NCI-H69 (cell line): ENCODE data around the gene ACAA2.
"Not testable (repeated sequence)": the region's sequence is repeated elsewhere in the genome, so short reads cannot be mapped to it uniquely, and the experiment has no call there.

ENCODE experiments used
- DNase-seq: peaks from one replicate; lab custom pipeline; 2025; lab: John Stamatoyannopoulos, UW

Gene ACAA2

DNA sequence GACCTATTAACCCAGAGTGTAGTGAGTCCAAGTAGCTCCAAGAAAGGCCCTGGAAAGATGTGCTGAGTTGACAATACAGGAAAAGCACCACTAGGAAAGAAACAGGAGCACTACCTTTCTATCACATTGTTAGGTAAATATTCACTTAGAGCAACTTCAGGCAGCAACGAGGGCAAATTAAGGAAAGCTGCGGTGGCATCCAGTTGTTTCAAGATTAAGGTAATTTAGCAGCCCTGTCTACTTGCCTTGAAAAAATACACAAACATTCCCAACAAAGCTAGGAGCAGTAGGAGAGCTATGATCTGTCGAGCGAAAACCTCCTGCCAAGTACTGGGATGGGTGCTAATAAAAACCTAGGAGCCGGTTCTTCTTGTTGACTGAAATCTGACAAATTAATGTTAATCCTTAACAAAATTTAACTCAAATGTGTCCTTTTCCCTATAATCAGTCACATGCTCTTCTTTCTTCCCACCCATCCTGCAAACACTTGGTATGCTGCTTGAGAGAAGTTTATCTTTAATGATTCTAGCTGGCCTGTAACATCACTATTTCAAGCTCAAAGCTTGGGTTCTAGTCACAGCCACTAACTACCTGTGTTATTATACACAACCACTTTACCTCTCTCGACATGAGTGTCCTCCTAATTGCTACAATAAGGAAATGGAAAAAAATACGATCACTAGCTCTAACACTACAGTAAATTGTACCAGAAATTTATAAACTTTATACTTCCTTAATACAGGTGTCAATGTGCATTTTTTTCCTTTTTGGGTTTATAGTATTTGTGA, 2.0 kb downstream of the ACAA2 start:
- DNase-seq = peak; percentile 46

DNA sequence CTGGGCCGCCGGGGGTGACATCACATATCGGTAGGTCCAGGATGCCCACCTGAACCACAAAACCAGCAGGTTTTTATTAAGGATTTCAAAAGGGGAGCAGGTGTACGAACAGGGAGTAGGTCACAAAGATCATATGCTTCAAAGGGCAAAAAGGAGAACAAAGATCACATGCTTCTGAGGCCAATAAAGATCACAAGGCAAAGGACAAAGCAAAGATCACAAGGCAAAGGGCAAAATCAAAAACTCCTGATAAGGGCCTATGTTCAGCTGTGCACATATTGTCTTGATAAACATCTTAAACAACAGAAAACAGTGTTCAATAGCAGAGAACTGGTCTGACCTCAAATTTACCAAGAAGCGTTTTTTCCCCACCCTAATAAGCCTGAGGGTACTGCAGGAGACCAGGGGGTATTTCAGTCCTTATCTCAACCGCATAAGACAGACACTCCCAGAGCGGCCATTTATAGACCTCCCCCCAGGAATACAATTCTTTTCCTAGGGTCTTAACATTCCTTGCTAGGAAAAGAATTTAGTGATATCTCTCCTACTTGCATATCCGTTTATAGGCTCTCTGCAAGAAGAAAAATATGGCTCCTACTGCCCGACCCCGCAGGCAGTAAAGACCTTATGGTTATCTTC, 4.7 kb downstream of the ACAA2 start:
- not testable (repeated sequence) for DNase-seq

DNA sequence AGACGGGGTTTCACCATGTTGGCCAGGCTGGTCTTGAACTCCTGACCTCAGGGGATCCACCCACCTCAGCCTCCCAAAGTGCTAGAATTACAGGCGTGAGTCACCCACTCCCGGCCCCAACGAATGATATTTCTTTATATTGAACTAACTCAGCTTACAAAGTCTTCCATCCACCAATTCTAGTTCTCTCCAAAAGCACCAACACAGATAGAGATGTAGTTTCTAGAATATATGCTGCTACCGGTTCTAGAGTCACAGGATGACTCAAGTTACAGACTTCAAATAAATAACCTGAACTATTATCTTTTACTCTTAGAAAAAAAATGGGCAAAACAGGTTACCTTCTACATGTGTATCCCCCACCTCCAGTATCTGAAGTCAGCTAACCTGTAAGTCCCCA, 9.2 kb downstream of the ACAA2 start:
- no peak for DNase-seq

DNA sequence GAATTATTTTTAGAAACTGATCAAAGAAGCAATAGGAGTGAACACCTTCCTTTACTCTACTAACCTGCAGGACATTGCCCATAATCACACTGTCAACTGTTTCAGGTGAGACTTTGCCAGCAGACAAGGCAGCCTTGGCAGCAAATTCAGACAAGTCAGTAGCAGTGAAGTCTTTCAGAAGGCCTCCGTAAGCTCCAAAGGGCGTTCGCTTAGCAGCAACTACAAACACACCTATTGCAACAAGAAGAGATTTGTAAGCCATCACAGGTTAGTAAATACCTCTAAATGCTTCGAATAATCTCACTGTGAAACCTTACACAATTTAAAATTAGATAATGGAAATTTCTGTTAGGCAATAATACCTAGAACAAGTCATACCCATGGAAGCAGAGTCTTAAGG, 10.7 kb downstream of the ACAA2 start:
- no peak for DNase-seq

DNA sequence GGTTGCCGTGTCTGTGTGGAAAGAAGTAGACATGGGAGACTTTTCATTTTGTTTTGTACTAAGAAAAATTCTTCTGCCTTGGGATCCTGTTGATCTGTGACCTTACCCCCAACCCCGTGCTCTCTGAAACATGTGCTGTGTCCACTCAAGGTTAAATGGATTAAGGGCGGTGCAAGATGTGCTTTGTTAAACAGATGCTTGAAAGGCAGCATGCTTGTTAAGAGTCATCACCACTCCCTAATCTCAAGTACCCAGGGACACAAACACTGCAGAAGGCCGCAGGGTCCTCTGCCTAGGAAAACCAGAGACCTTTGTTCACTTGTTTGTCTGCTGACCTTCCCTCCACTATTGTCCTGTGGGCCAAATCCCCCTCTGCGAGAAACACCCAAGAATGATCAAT, 12.8 kb downstream of the ACAA2 start:
- not testable (repeated sequence) for DNase-seq

DNA sequence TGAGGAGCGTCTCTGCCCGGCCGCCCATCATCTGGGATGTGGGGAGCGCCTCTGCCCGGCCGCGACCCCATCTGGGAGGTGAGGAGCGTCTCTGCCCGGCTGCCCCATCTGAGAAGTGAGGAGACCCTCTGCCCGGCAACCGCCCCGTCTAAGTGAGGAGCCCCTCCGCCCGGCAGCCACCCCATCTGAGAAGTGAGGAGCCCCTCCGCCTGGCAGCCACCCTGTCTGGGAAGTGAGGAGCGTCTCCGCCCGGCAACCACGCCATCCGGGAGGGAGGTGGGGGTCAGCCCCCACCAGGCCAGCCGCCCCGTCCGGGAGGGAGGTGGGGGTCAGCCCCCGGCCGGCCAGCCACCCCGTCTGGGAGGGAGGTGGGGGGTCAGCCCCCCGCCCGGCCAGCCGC, 13.5 kb downstream of the ACAA2 start:
- not testable (repeated sequence) for DNase-seq

DNA sequence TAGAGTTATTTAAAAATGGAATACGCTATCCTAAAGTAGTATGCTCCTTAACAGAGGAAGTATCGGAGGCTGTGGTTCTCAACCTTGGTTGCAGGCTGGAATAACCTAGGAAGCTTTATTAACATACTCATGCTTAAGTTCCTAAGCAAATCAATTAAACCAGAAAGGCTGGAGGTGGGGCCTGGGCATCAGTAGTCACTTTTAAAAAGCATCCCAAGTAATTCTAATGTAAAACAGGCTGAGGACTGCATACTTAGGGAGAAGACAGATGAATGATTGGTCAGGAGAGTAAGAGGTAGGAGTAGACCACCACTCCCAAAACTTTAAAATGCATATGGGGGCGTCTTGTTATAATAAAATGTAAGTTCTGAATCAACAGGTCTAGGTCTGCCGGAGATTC, 15.3 kb downstream of the ACAA2 start:
- no peak for DNase-seq

DNA sequence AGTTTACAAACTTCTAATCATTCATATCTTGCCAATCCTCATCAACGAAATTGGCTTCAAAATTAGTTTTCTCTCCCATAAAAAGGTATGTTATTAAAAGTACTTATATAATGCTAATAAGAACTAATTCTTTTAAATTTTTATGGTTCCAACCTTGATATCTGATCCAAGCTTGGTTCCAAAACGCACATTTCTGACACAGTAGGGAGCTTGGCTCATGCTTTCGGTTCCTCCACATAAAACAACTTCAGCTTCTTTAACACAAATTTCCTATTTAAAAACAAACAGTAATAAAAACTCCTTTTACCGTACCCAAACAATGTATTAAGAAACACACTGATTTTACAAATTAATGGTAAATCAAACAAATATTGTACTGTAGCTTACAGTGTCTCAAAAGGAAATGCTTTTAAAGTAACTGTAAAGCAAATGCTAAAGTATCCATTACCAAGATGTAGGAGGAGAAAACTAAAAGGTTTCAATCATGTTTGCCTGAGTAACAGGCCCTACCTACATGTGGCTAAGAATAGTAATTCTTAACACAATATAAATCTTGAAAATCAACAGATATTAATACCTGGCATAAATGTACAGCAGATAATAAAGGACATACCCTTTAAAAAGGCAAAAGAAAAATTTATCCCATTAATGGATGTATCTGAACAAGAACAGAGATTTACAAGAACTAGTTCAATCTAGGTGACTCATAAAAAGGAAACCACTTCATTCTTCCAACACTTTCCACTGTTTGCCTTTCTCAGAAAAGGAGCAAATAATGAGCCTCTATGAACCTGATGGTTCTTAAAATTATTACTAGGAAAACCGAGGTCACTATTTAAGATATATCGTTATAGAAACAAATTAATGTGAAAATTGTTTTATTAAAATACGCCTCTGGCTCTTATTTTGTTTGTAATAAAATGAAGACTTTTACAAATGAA, 17.5 kb downstream of the ACAA2 start:
- no peak for DNase-seq

DNA sequence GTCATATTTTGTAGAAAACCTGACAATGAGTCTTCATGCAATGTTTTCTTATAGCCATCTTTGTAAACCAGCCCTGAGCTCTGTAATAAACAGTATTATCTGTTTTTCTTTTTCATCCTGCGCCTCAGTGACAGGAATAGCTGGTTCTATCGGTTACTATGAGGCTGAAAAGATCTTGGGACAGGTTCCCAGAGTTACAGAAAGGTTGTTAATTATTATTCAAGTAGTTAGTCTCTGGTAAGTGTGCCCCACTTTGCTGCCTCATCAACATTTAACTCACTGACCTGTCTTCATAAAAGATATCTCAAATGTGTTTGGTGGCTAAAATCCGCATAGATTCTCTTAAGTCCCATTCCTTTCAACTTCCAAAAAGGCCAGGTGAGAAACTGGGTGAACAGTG, 18.6 kb downstream of the ACAA2 start:
- DNase-seq = no peak

DNA sequence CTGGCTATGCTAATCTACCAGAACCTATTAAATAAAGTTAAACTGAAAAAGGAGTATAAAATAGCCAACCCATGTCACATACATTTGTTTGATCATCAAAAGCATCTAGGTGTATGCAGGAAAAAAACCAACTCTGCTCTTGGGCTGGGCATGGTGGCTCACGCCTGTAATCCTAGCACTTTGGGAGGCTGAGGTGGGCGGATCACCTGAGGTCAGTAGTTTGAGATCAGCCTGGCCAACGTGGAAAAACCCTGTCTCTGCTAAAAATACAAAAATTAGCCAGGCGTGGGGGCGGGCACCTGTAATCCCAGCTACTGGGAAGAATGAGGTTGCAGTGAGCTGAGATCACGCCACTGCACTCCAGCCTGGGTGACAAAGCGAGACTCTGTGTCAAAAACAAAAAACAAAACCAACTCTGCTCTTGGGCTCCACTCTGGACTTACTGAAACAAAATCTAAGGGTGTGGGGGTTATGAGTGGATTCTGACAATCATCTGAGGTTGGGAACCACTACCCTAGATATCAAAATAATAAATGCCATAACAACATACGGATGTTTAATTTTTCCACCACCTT, 23.7 kb downstream of the ACAA2 start:
- DNase-seq = not testable (repeated sequence)

DNA sequence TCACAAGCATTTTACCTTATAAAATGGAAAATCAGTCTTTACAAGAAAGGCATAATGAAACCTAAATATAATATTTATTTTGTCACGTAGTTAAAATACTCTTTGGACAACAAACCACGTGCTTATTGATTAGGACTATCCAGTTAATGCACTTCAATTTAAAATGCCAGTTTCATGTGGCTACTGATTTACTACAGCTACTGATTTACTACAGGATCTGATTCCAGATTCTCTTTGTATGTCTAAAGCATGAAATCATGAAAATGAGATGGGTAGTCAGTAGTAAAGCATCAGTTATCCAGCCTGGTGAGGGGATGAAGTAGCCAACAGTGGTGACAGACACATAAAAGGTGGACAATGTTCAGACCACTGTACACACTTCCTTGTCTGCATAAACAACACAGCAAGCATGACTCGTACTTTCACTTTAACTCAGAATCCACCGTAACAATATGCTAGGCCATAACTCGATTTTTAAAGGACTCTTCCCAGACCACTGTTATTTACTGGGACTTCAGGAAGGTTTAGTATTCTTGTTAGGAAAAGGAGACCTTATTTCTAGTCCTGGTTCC, 24.9 kb downstream of the ACAA2 start:
- DNase-seq = no peak

DNA sequence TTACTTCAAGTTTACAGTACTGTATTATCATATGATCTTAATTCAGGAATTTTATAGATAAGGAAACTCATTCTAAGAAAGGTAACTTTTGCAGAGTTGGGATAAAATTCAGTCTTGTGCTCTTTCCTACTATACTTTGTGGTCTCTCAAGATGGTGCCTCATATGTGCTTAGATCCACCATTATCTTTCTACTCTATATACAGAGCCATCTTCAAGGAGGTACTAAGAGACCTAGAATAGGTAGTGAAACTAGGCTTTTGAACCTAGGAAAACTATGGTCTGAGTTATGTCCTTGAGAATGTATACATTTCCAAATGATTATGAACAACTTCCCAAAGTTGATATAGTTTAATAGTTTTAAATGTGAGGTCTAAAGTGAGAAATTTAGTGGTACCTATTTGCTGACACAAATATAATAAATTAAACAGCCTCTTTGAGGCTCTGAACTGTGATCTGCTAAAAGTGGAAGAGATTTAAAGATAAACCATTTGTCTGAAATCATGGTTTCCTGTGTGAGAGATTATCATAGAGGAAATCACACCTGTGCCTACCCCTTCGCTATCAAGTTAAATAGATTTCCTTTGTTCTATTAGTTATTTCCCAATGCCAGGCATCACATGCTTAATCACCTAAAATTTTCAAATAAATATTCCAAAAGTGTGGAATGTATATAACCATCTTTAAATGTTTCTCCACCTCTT, 27.2 kb downstream of the ACAA2 start:
- no peak for DNase-seq

DNA sequence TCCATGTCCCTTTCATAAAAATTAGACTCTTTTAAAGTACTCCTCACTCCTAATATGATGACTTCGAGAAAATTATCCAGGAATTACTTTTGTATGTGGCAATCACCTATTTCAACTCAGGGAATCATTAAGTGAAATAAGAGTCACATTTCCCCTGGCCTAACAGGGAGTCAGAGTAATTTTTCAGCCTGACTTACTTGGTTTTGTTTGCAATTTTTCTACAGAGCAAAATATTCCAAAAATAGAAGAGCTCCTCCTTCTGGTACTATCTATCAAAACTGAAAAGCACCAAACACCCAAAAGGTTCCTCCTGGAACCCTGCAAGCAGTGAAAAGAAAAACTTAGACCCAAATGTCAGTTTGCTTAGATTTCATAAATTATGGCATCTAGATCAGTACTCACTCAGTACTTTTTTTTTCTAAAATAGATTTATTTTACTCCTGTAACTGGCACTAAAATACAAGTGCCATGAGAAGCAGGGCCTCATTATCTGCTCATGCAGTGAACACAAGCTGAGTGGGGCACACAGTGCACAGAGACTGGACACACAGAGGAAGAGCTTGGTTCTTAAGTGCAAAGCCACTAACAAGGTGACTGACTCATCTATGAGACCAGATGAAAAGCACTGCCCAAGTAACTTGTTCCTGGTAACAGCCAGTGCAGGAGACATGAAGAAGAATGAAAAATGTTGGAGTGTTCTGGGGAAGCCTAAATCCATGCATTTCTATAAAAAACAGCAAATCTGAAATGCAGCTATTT, 28.7 kb downstream of the ACAA2 start:
- DNase-seq = no peak

DNA sequence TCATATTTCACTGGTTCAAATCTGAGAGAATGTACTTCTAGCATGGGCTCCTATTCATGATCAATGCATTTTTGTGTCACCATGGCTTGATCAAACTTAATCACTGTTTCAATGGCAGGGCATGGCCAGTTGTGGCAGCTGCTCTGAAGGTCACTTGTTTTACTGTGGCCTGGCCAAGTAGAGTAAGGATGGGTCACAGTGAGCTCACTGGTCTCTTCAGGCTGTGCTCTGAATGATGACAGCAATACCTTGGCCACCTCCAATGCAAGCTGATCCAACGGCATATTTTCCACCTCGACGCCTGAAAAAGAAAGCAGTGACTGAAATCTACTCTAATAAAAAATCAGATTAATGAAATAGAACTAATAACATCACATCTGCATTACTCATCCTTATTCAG, 29.7 kb downstream of the ACAA2 start:
- DNase-seq = not testable (repeated sequence)

DNA sequence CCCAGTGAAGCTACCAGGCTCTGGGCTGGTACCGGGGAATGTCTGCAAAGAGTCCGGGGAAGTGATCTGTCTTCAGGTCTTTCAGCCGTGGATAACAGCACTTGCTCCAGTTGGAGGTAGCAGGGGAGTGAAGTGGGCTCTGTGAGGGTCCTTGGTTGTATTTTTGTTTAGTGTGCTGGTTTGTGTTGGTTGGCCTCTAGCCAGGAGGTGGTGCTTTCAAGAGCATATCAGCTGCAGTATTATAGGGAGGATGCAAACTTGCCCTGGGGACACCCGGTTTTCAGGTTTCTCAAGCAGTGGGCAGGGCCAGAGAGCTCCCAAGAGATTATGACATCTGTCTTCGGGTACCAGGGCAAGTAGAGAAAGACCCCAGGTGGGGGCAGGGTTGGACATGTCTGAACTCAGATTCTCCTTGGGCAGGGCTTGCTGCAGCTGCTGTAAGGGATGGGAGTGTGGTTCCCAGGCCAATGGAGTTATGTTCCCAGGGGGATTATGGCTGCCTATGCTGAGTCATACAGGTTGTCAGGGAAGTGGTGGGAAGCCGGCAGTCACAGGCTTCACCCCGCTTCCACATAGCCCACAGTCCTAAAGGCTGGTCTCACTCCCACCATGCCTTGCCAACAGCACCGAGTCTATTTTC, 34.4 kb downstream of the ACAA2 start:
- peak; percentile 26 for DNase-seq

DNA sequence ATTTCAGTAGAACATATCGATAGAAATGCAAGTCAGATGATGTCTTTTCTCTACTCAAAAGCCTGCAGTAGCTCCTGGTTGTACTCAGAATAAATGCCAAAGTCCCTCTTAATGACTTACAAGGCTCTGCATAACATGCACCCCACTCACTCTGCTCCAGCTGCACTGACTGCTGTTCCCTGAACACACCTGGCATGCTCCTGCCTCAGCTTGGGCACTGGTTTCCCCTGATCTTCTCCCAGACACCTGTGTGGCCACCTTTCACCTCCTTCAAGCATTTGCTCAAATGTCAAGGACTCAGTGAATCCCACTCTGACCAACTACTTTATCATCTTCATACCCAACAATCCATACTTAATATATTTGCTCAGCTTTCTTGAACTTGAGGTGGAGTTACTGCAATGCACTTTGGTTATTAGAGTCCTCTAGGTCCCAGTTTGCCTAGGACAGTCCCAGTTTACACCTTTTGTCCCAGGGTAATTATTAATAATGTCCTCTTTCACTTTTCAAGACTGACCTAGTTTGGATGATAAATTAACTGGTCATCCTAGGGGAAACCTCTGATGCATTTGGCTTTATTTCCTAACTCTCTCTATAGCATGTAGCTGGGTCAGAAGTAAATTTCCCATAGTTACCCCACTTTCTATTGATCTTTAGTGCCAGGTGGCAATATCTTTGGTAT, 44.1 kb downstream of the ACAA2 start:
- DNase-seq = no peak

DNA sequence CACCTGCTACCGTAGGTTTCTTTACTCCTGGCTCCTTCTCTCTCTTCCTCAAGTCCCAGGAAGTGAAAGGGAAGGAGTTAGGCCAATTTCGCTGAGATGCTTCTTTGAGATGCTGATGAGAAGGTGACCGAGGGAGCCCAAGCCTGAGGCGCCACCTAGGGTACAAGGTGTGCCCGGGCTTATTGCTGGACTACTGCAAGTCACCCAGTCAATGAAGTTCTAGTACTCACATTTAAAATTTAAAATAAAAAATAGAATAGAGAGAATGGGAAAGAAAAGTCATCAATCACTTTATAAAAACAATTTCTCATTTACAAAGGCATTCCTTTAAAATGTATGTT, 45.3 kb downstream of the ACAA2 start:
- DNase-seq = peak; percentile 69

DNA sequence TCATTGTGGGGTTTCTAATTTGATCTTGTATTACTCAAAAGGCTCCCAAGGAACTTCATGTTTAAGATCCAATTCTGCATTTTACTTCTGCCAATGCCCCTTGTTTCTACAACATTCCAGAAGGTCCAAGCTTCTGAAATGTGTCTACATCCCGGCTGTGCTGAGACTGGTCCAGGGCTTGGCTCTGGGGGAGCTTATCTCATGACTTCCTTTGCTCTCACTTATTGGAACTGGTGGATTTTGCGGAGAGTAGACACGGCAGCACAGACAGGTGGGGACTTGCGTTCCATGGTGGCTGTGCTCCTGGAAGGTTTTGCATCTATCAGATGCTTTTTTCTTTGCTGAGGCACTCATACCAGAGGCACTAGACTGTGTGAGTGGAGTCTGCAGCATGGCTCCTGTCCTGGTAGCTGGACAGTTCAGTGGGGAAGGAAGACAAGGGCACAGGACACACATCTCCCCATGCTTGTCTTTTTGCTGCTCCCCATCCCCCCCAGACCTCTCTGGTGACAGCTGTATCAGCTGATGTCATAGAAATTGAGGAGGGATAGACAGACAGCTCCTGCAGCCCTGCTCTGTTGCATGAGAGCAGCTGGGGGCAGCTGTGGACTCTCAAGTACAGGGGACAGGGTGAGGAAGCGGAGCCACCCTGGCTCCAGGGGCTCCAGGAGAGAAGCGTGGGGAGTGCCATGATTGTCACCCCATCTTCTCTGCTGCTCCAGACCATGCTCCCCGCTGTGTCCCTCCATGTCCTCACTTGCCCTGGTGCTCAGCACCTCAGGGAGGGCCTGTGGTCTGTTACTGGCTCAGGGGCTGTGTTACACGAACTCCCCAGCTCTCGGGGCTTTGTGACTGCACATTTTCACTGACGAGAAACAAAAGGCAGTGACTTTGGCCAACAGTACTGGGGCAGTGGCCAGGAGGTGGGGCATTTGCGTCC, 46.0 kb downstream of the ACAA2 start:
- no peak for DNase-seq
